ENCODE data around the gene ERC2.

The ERC2 gene

GRCh38 chr3:55771503-55771902 is 696.8 kb downstream of the ERC2 start:
- Histone ChIP-seq H4K20me1 (ENCODE audit: low read depth, low read length) (no peaks in the 10 kb centered on the region), H3K9me2 (replicated peaks; ENCODE audit: insufficient read depth, low read length) (no peaks in the 10 kb centered on the region), H3K4me3 (ENCODE audit: insufficient read depth, low read length, poor library complexity, severe bottlenecking) (no peak overlapping the region), H3K9ac (ENCODE audit: low read length) (no peak overlapping the region), H3K27me3 (ENCODE audit: low read length) (no peaks in the 10 kb centered on the region), H3K79me2 (ENCODE audit: insufficient read depth, low read length) (no peaks in the 10 kb centered on the region), H3F3A (ENCODE audit: insufficient read depth) (no peaks in the 10 kb centered on the region), H3K27ac (ENCODE audit: low read depth, low read length) (no peak overlapping the region), H3K36me3 (ENCODE audit: low read length) (no peaks in the 10 kb centered on the region), H2AFZ (ENCODE audit: low read depth, low read length, severe bottlenecking) (no peak overlapping the region), H3K4me2 (ENCODE audit: low read depth, low read length, poor library complexity, severe bottlenecking) (no peak overlapping the region), H3K9me3 (ENCODE audit: insufficient read depth, low read length) (no peaks in the 10 kb centered on the region)
- TF ChIP-seq CTCF (IDR thresholded peaks at IDR 0.05; ENCODE audit: insufficient read depth, low read length, poor library complexity, severe bottlenecking), result no peak
- TF ChIP-seq EZH2phosphoT487 (conservative IDR thresholded peaks at IDR 0.05; ENCODE audit: low read length), result no peak

- no peak overlapping the region for H3K4me3 ChIP-seq (ENCODE audit: insufficient read depth, low read length, poor library complexity, severe bottlenecking)
- H3K9me3 ChIP-seq (ENCODE audit: insufficient read depth, low read length), result no peaks in the 10 kb centered on the region
- H3K4me2 ChIP-seq (ENCODE audit: low read depth, low read length, poor library complexity, severe bottlenecking), result no peak overlapping the region
- H3K9ac ChIP-seq (ENCODE audit: low read length), result no peak overlapping the region
- H2AFZ ChIP-seq (ENCODE audit: low read depth, low read length, severe bottlenecking), result no peak overlapping the region
- no peaks in the 10 kb centered on the region for H4K20me1 ChIP-seq (ENCODE audit: low read depth, low read length)
- H3K9me2 ChIP-seq (replicated peaks; ENCODE audit: insufficient read depth, low read length), result no peaks in the 10 kb centered on the region
- H3K27me3 ChIP-seq (ENCODE audit: low read length), result no peaks in the 10 kb centered on the region
- H3K79me2 ChIP-seq (ENCODE audit: insufficient read depth, low read length), result no peaks in the 10 kb centered on the region
- H3F3A ChIP-seq (ENCODE audit: insufficient read depth), result no peaks in the 10 kb centered on the region
- no peaks in the 10 kb centered on the region for H3K36me3 ChIP-seq (ENCODE audit: low read length)
- no peak for TF ChIP-seq CTCF (IDR thresholded peaks at IDR 0.05; ENCODE audit: insufficient read depth, low read length, poor library complexity, severe bottlenecking)
- no peak for TF ChIP-seq EZH2phosphoT487 (conservative IDR thresholded peaks at IDR 0.05; ENCODE audit: low read length)
- H3K27ac ChIP-seq (ENCODE audit: low read depth, low read length), result no peak overlapping the region
Measured at GRCh38 chr3:55770077-55770476, 698.2 kb downstream of the ERC2 start.

- no peaks in the 10 kb centered on the region for H3K9me2 ChIP-seq (replicated peaks; ENCODE audit: insufficient read depth, low read length)
- H3K4me3 ChIP-seq (ENCODE audit: insufficient read depth, low read length, poor library complexity, severe bottlenecking), result no peak overlapping the region
- H3K27me3 ChIP-seq (ENCODE audit: low read length), result no peaks in the 10 kb centered on the region
- TF ChIP-seq CTCF (IDR thresholded peaks at IDR 0.05; ENCODE audit: insufficient read depth, low read length, poor library complexity, severe bottlenecking), result no peak
- no peak for TF ChIP-seq EZH2phosphoT487 (conservative IDR thresholded peaks at IDR 0.05; ENCODE audit: low read length)
- no peaks in the 10 kb centered on the region for H3K79me2 ChIP-seq (ENCODE audit: insufficient read depth, low read length)
- H3F3A ChIP-seq (ENCODE audit: insufficient read depth), result no peaks in the 10 kb centered on the region
- H2AFZ ChIP-seq (ENCODE audit: low read depth, low read length, severe bottlenecking), result no peak overlapping the region
- H4K20me1 ChIP-seq (ENCODE audit: low read depth, low read length), result no peaks in the 10 kb centered on the region
- H3K4me2 ChIP-seq (ENCODE audit: low read depth, low read length, poor library complexity, severe bottlenecking), result no peak overlapping the region
- H3K36me3 ChIP-seq (ENCODE audit: low read length), result no peaks in the 10 kb centered on the region
- no peaks in the 10 kb centered on the region for H3K9me3 ChIP-seq (ENCODE audit: insufficient read depth, low read length)
- H3K9ac ChIP-seq (ENCODE audit: low read length), result no peak overlapping the region
- H3K27ac ChIP-seq (ENCODE audit: low read depth, low read length), result no peak overlapping the region
Measured at GRCh38 chr3:55766753-55767152, 701.5 kb downstream of the ERC2 start.

Measured in SU-DHL-6 (cell line).